Stimulated activated CD8-positive, alpha-beta memory T cell treated with anti-CD3 and anti-CD28 coated beads, Interleukin-15, amount 100 ng/mL, for 24 hours (primary cell): ENCODE results near the gene STK31.
"Not testable (repeated sequence)": the region's sequence is repeated elsewhere in the genome, so short reads cannot be mapped to it uniquely, and the experiment has no call there.

Experiments
- DNase-seq: peaks from one replicate; pipeline ENCODE4 v3.0.0-alpha.2; 2020; ENCODE audit warnings: low read depth

STK31 gene

GRCh38 chr7:23710000-23710399 is at the start of gene STK31:
STK31 (plus strand) TSS chr7:23710219; CDS start chr7:23710286, 67 bp downstream.
- no peak for DNase-seq

DNA sequence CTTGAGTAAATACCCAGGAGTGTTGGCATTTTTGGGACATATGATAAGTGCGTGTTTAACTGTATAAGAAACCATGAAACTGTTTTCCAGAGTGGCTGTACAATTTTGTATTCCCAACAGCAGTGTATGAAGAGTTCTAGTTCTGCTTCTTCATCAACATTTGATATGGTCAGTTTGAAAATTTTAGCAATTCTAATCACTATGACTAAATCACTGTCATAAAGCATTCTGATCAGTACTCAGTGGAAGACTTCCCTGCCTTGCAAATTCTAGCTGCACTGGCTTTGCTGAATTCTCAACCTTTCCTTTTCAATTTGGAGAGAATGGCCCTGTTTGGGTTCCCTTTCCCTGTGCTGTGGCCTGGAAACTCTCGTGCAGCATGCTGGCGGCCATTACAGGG is 48.6 kb upstream of the STK31 start:
- no peak for DNase-seq

DNA sequence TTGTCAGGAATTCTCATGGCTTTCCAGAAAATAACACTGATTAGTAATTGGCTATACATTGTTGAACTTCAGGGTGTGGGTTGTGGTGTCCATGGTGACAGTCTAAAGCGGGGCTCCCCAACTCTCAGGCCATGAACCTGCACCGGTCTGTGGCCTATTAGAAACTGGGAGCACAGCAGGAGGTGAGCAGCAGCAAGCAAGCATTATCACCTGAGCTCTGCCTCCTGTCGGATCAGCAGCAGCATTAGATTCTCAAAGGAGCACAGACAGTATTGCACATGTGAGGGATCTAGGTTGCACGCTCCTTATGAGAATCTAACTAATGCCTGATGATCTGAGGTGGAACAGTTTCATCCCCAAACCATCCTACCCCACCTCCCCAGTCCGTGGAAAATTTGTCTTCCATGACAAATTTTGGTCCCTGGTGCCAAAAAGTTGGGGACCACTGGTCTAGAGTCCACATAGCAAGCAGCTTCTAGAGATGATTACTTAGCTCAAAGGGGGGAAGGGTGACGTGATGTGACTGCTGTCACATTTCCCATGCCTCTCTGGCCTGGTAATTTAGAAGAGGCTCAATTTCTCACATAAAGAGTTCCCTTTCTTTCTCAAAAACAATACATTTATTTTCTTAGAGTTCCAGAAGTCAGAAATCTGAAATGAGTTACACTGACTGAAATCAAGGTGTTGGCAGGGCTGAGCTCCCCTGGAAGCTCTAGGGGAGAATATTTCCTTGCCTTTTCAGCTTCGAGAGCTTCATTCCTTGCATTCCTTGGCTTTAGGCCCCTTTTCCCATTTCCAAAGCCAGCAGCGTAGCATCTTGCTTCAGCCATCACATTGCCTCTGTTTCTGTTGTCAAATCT is 47.7 kb upstream of the STK31 start:
- no peak for DNase-seq

GRCh38 chr7:23662984-23663313 is 47.1 kb upstream of the STK31 start:
- no peak for DNase-seq

- no peak for DNase-seq
These were observed 45.9 kb upstream of the STK31 start for GRCh38 chr7:23664122-23664521.

DNA sequence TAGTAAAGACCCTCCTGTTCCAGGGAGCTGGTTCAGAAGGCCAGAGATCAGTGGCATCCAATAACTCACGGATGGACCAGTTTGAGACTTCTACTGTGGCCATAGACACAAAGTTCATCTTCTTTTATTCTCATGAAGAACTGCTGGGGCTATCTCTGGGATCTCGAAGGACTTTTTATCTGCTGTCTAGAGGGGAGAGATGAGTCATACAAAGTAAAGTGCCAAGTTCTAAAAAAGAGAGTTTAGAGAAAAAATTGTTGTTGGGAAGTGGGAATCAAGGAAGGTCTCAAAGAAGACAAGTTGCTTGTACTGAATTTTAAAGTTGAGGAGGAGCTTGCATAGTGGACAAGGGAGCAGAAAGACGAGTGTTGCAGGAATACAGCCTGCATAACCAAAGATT is 38.0 kb upstream of the STK31 start:
- no peak for DNase-seq

DNA sequence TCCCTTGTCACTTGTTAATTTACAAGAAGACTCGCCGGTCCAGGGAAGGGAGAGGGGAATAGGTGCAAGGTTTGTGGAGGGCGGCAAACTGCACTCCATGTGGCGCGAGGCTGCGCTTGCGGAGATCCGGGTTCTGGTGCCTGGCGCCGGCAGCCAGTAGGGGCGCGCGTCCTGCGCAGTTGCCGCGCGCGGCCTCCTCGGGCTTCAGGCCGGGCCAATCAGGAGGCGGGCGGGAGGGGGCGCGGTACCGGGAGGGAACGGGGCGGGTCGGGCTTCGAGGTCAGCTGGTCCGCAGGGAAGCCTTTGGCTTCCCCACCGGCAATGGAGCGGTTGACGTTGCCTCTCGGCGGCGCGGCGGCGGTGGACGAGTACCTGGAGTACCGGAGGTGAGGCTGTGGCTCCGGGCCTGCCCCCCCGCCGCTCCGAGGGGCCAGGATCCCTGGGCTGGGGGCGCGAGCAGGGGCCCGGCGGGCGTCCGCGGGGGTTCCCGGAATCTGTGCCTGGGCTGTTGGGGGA is 30.1 kb upstream of the STK31 start, which contains the start of gene FAM221A:
TSS of gene FAM221A (plus strand) at position 302 of the 516 bp plus-strand sequence. CDS start at position 322, 20 bp downstream.
- peak; percentile 53 for DNase-seq

- DNase-seq = no peak
These were observed 29.3 kb upstream of the STK31 start for GRCh38 chr7:23680414-23681405.

GRCh38 chr7:23684041-23684440 is 26.0 kb upstream of the STK31 start:
- DNase-seq = not testable (repeated sequence)

GRCh38 chr7:23685731-23686130 is 24.3 kb upstream of the STK31 start:
- DNase-seq = no peak

GRCh38 chr7:23687011-23687410 is 23.0 kb upstream of the STK31 start:
- no peak for DNase-seq

DNA sequence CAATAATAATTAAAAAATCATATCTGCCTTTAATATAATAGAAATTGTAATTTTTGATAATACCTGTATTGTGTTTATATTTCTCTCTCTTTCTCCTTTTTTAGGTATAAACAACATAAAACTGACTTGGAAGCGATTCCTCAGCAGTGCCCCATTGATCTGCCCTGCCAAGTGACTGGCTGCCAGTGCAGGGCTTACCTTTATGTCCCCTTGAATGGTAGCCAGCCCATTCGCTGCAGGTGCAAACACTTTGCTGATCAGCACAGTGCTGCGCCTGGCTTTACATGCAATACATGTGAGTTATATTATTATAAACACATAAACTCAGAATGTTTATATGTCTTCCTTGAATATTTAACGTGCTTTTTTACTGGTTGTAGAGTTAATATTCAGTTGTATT is 20.9 kb upstream of the STK31 start:
- DNase-seq = no peak

DNA sequence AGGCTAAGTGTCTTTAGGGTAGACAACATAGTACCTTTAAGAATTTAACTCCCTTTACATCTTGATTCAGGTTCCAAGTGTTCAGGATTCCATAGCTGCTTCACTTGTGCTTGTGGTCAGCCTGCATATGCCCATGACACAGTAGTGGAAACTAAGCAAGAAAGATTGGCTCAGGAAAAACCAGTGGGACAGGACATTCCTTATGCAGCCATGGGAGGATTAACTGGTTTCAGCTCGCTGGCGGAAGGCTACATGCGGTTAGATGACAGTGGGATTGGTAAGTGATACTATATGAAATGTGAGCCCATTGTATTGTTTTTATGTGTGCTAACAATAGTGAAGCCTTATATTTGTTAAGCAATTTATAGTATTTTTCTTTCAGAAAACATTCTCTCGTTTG is 18.7 kb upstream of the STK31 start:
- DNase-seq = no peak

DNA sequence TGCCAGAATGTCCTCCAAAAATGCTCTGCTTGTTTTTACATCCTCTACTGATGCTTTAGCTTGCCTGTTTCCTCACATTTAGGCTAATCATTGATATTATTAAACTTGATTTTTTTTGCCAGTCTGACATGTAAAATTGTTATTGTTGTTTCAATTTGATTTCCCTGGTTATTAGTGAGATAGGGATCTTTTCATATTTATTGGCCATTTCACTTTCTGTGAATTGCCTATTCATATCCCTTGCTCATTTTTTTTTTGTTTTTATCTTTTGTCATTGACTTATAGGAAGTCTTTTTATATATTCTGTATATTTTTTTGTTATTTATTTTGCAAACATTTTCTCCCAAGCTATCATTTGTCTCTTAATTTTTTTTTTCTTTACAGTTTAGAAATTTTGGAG is 16.8 kb upstream of the STK31 start:
- DNase-seq = no peak

GRCh38 chr7:23696916-23697441 is 13.0 kb upstream of the STK31 start:
- no peak for DNase-seq

DNA sequence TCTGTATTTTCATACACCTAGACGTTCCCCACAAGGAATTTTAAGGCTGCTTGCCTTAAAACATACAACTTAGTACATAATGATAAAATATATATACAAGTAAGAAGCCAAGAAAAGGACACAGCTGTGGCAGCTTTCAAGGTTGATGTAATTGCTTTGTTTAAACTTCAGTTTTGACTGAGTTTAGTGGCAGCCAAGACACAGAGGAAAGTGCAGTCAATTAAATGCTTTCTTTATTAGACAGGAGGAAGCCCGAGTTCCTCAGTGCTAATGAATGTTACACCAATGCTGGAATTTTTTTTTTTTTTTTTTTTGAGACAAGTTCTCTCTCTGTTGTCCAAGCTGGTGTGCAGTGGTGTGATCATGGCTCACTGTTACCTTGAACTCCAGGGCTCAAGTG is 11.2 kb upstream of the STK31 start:
- no peak for DNase-seq

DNA sequence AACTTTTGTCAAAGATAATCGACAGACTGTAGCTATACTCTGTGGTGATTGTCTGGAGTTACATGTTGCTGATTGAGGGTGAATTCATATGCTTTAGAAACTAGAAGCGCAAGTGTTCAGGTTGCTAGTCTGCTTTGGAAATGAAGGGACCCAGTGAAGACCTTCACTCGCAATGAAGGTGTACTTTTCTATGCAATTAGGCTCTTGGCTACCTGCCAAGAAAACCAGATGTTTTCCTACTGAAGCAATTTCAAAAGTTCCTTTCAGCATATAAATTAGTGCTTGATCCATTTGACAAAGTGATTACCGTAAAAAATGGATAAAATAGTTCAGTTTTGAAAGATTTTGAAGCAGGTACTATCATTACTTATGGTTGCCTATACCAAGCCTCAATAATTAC is 10.0 kb upstream of the STK31 start:
- DNase-seq = no peak

DNA sequence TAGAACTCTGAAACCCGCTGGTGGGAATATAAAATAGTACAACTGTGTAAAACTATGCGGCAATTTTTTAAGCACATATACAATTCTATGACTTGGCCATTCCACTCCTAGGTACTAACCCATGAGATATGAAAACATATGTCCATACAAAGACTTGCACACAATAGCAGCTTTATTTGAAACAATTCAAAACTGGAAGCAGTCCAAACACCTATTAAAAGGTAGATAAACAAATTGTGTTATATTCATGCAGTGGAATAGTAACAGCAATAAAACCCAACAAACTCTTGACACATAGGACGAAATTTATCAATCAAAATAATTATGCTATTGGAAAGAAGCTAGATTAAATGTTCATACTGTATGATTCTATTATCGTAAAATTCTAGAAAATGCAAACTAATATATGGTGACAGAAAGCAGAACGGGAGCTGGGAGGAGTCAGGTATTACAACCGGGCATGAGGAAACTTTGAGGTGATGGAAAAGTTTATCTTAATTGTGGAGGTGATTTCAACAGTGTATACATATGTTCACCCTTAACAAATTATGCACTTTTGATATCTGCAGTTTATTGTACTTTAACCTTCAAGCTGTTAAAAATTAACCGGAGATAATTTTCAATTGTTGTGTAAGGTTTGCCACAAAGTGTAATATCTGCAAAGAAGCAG is 803 bp upstream of the STK31 start:
- no peak for DNase-seq

GRCh38 chr7:23712368-23713284 is 2.6 kb downstream of the STK31 start:
- no peak for DNase-seq

- no peak for DNase-seq
These were observed 3.5 kb downstream of the STK31 start for GRCh38 chr7:23713285-23714149.
